Prostate gland (tissue), 2 donors: Measurements from ENCODE around the gene ARPIN. TPM values are rescaled to one million over a fixed set of nuclear protein-coding genes. Genes with fewer than 3 reads are reported as not detected.
"Not testable (repeated sequence)": the region's sequence is repeated elsewhere in the genome, so short reads cannot be mapped to it uniquely, and the experiment has no call there.

Source experiments
- DNase-seq: peaks from one replicate; pipeline ENCODE4 v3.0.0-alpha.2; 2019; ENCODE audit warnings: low spot score
- H3K27ac ChIP-seq, 2 donors: fragments of 200-600 bp; sonication (generic); 2 replicates each; pipeline ENCODE4 v1.5.1; 2017 to 2019
- H3K27me3 ChIP-seq: fragments of 200-600 bp; sonication (generic); replicated peaks from 2 replicates; pipeline ENCODE4 v1.5.1; 2019; ENCODE audit not compliant: insufficient read depth
- H3K36me3 ChIP-seq, 2 donors: fragments of 200-600 bp; sonication (generic); 1 replicate in 1 of 2; 2 replicates in 1 of 2; pipeline versions ENCODE4 v1.5.1 to v1.8.1; 2017 to 2019
- H3K4me1 ChIP-seq: fragments of 200-600 bp; sonication (generic); replicated peaks from 2 replicates; pipeline ENCODE4 v1.5.1; 2019
- H3K4me3 ChIP-seq, 2 donors: fragments of 200-600 bp; sonication (generic); 2 replicates each; pipeline ENCODE4 v1.5.1; 2017 to 2019
- H3K9me3 ChIP-seq: fragments of 200-600 bp; sonication (generic); 2 replicates; pipeline ENCODE4 v1.5.1; 2017
- POLR2A ChIP-seq: fragments of 450-650 bp; IDR thresholded peaks from one replicate; pipeline ENCODE4 v1.6.1; 2016; ENCODE audit warnings: antibody characterized with exemption, mild to moderate bottlenecking
- POLR2AphosphoS5 ChIP-seq: sonication (generic); formaldehyde crosslinking; IDR thresholded peaks from one replicate; pipeline ENCODE4 v1.6.1; 2017; ENCODE audit warnings: antibody characterized with exemption
- WGBS: methylation state at CpG from one replicate; pipeline ENCODE4 v1.1.5; 2018; 5-methylcytosine and 5-hydroxymethylcytosine counted together
- intact Hi-C: fragments of 100-400 bp; cut with DNase I; formaldehyde crosslinking; loops from one replicate; pipeline ENCODE4 v1.14.2; 2022
- total RNA-seq, 2 donors: library from RNA; depleted of rRNA; stranded (reverse); fragments of >200 nt; gene quantifications; one replicate each; pipeline ENCODE4 v1.1.0, GENCODE V29; 2016
- TF ChIP-seq, protein P1 (sequence below), 4 experiments: fragments of 200-600 bp in 2 of 4; fragments of 450-650 bp in 2 of 4; sonication (generic) in 2 of 4; IDR thresholded peaks; 1 replicate in 3 of 4; 2 replicates in 1 of 4; pipeline ENCODE4 v1.5.1; 2016 to 2019; ENCODE audit warnings: antibody characterized with exemption in 4 of 4, mild to moderate bottlenecking in 2 of 4, moderate library complexity in 2 of 4

The ARPIN gene
- total RNA-seq, 2 donors from 2014 or later, result 18.7 to 39.5 TPM

DNA sequence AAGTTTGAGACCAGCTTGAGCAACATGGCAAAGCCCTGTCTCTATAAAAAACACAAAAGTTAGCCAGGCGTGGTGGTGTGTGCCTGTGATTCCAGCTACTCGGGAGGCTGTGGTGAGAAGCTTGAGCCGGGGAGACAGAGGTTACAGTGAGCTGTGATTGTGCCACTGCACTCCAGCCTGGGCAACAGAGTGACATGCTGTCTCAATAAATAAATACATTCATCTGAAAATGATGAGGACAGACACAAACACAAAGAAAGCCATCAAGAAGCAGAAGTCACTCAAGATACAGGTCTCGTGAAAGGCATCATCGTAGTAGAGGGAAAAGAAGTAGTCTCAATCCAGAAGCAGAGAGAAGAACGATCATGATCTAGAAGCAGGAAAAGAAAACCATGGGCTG, 37.0 kb downstream of the ARPIN start:
- Histone ChIP-seq H3K4me3 (no peak overlapping the region), H3K36me3 (no peaks in the 10 kb centered on the region), H3K27me3 (no peaks in the 10 kb centered on the region), H3K9me3 (no peaks in the 10 kb centered on the region), H3K27ac (no peak overlapping the region), H3K4me1 (no peaks in the 10 kb centered on the region)
- 94% methylated on average over 6 of the region's 6 CpGs for WGBS
- DNase-seq, result no peak
- intact Hi-C loops, result loop anchor here (2.0 kb wide), 1 partner anchor 115 kb away; no protein-coding TSS in a partner anchor
- no peak for TF ChIP-seq POLR2A
- TF ChIP-seq, protein P1, sequence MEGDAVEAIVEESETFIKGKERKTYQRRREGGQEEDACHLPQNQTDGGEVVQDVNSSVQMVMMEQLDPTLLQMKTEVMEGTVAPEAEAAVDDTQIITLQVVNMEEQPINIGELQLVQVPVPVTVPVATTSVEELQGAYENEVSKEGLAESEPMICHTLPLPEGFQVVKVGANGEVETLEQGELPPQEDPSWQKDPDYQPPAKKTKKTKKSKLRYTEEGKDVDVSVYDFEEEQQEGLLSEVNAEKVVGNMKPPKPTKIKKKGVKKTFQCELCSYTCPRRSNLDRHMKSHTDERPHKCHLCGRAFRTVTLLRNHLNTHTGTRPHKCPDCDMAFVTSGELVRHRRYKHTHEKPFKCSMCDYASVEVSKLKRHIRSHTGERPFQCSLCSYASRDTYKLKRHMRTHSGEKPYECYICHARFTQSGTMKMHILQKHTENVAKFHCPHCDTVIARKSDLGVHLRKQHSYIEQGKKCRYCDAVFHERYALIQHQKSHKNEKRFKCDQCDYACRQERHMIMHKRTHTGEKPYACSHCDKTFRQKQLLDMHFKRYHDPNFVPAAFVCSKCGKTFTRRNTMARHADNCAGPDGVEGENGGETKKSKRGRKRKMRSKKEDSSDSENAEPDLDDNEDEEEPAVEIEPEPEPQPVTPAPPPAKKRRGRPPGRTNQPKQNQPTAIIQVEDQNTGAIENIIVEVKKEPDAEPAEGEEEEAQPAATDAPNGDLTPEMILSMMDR (IDR thresholded peaks at IDR 0.05), result no peak
- no peak for TF ChIP-seq POLR2AphosphoS5

DNA sequence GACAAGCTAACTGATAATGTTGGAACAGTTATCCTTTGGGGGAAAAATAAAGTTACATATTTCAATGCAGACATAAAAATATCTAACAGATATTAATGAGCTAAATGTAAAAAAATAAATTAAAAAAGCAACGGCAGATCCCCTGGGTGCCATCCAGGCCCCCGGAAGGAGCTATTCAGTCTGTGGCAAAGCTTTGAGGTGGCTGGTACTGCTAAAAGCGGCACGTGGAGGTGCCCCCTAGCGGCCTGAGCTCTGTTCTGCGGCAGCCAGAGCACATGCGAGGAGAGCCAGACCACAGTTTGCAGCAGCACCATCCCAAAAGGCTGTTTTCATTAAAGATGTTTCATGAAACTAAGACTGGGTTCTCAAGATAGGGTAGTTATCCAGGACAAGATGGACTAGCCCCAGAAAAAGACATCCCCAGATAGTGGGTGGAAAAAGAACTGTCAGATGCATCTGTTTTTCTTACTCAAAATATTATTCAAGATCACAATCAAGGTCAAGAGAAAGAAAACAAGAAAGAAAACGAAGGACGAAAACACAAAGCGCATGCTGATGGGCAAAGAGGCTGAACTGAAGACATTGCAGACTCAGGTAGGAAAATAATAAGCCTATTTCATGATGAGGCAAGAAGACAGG, 37.7 kb downstream of the ARPIN start:
- Histone ChIP-seq H3K4me3 (no peak overlapping the region), H3K27ac (no peak overlapping the region), H3K4me1 (no peaks in the 10 kb centered on the region), H3K27me3 (no peaks in the 10 kb centered on the region), H3K9me3 (no peaks in the 10 kb centered on the region), H3K36me3 (no peaks in the 10 kb centered on the region)
- peak; percentile 86 for DNase-seq
- TF ChIP-seq, protein P1 (IDR thresholded peaks at IDR 0.05), result peak; percentile 84 to 94 (median 92)
- no peak for TF ChIP-seq POLR2A
- TF ChIP-seq POLR2AphosphoS5, result peak; percentile 58
- intact Hi-C loops, result loop anchor here (2.0 kb wide), 1 partner anchor 114 kb away; no protein-coding TSS in a partner anchor
- WGBS, result 28% methylated on average over 10 of the region's 10 CpGs

DNA sequence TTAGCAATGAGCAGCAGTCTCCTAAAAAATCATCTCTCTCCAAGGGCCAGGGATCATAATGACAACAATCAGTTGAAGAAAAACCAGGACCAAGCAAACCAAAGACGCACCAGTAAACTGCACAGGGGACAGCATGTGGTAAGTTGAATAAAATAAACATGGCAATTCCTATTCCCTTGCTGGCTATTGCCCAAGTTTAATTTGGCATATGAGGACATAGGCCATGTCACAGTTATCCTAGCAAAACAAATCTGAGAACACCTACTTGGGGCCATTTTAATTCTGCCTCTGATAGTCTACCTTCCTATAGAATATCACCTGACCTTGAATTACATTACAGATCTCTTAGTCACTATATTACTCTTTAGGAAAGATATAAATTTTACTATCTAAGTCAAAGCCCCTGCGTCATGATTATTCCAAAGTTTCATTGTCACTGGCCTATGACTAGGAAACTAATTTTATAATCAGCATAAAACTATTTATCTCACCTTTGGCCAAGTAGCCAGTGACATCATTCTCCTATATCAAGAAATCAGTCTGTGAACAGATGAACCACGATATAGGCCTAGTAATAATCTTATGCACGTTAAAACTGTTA, 42.0 kb downstream of the ARPIN start:
- intact Hi-C loops, result no loop called here
- Histone ChIP-seq H3K27me3 (no peaks in the 10 kb centered on the region), H3K36me3 (no peaks in the 10 kb centered on the region), H3K27ac (peak overlapping the region in 1 of 2 donors; percentile 23), H3K4me1 (no peaks in the 10 kb centered on the region), H3K9me3 (no peaks in the 10 kb centered on the region), H3K4me3 (no peak overlapping the region)
- TF ChIP-seq POLR2A (no peak), POLR2AphosphoS5 (no peak)
- TF ChIP-seq, protein P1 (IDR thresholded peaks at IDR 0.05), result no peak
- whole genome bisulfite sequencing, result 69% methylated on average over 4 of the region's 4 CpGs
- no peak for DNase-seq

DNA sequence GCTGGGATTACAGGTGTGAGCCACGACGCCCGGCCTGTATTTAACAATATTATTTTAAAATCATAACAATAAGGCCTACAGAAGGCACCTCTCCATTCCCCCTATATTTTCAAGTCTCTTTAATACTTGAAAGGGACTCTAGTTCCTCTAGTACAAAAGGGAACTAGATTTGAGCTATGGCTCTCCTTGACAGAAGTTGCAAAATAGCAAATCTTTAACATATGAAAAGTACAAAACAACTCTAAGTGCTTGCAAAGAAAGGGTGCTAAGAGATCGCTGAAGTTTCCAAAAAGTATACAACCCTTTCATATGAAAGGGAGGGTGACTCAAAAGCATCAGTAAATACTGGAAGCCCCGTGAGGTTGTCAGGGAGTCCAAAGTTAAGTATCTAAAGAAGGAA, 42.7 kb downstream of the ARPIN start:
- no peak for TF ChIP-seq POLR2AphosphoS5
- TF ChIP-seq POLR2A, result no peak
- TF ChIP-seq, protein P1 (IDR thresholded peaks at IDR 0.05), result no peak
- no peaks in the 10 kb centered on the region for H3K27me3 ChIP-seq
- H3K36me3 ChIP-seq, result no peaks in the 10 kb centered on the region
- no peak overlapping the region for H3K4me3 ChIP-seq
- peak overlapping the region in 1 of 2 donors; percentile 11 for H3K27ac ChIP-seq
- H3K4me1 ChIP-seq, result no peaks in the 10 kb centered on the region
- WGBS, result 88% methylated on average over 5 of the region's 5 CpGs
- no peaks in the 10 kb centered on the region for H3K9me3 ChIP-seq
- no peak for DNase-seq
- intact Hi-C loops, result no loop called here

DNA sequence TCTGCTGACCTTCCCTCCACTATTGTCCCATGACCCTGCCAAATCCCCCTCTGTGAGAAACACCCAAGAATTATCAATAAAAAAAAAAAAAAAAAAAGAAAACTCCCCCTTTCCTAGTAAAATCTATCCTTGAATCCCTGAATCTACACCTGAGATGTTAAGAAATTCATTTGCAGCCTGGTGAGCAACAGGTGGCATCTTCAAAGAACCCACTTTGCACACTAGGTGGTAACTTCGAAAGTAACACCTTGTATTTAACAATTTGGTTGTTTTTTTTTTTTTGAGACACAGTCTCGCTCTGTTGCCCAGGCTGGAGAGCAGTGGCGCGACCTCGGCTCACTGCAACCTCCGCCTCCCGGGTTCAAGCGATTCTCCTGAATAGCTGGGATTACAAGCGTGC, 43.3 kb downstream of the ARPIN start:
- WGBS, result 95% methylated on average over 9 of the region's 9 CpGs
- DNase-seq, H3K4me1 ChIP-seq, H3K9me3 ChIP-seq, H3K36me3 ChIP-seq, H3K4me3 ChIP-seq, intact Hi-C loops, H3K27me3 ChIP-seq: not testable (repeated sequence)
- H3K27ac ChIP-seq, result peak overlapping the region in 1 of 2 donors; percentile 11
